ENCODE measurements around the gene GTF2F2.

GTF2F2 gene

GRCh38 chr13:45332831-45333219 is 212.5 kb downstream of the GTF2F2 start:
- DNase-seq (ENCODE audit: low read depth in 1 of 2, low spot score in 1 of 2), result no peak

- DNase-seq (ENCODE audit: low read depth in 1 of 2, low spot score in 1 of 2), result no peak
These were observed 213.1 kb downstream of the GTF2F2 start for GRCh38 chr13:45333251-45333976.
